GM19468 (cell line): ENCODE measurements around the gene SUPT3H.
"Not testable (repeated sequence)": the region's sequence is repeated elsewhere in the genome, so short reads cannot be mapped to it uniquely, and the experiment has no call there.

Source experiments
- ATAC-seq: cut with Tn5 transposase; IDR thresholded peaks from one replicate; pipeline ENCODE4 v1.9.1; 2021; ENCODE audit warnings: mild to moderate bottlenecking, moderate library complexity, moderate number of reproducible peaks; ENCODE audit not compliant: unreplicated experiment; ENCODE audit errors: extremely low read depth

The SUPT3H gene

DNA sequence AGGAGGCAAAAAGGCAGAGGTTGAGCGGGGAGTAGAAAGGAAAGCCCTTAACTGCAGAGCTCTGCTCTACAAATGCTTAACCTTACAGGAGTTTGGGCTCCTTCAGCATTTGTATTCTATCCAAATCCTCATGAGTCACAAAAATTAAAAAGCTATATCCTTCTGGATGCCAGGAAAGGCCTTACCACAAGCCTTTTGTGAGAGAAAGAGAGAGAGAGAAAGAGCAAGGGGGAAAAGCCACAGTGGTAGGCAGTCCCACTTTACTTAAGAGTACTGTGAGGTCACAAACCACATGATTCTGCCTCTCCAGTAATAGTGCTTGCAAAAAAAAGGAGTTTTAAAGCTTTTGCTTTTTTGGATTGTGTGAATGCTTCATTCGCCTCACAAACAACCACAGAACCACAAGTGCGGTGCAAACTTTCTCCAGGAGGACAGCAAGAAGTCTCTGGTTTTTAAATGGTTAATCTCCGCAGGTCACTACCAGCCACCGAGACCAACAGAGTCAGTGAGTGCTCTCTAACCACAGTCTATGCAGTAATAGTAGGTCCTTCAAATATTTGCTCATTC is 49.7 kb downstream of the SUPT3H start, which contains the start of gene RUNX2:
RUNX2 (plus strand) TSS at position 375 of the 567 bp plus-strand sequence. CDS start 397 bp downstream, outside the sequence.
- ATAC-seq, result no peak

DNA sequence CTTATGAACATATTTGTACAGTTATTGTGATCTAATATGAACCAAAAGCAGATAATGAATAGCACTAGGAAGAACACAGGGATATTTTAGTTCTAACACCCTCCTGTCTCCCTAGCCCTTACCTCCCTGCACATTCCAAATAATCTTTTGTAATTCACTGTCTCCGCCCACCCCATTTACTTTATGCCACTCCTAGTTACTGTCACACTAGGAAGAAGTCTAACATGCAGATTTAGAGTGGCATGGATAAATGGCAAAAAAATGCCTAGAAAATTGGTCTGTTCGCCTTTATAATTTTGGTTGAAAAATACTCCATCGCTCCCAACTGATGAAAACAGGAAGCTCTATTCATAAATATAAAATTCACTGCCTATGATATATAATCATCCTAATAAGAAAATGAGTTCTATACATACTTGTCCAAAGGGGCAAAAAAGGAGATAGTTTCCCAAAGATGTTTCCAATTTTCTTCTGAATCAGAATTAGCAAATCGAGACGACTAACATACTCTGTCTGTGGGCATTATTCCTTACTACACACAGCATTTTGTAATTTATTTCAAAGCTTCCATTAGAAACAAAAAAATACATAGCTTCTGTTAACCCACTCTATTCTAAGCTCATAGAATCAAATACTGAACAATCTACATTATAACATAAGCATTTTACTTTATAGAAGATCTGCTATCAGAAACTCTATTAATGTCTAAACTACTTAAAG is 50.9 kb downstream of the SUPT3H start:
- no peak for ATAC-seq

DNA sequence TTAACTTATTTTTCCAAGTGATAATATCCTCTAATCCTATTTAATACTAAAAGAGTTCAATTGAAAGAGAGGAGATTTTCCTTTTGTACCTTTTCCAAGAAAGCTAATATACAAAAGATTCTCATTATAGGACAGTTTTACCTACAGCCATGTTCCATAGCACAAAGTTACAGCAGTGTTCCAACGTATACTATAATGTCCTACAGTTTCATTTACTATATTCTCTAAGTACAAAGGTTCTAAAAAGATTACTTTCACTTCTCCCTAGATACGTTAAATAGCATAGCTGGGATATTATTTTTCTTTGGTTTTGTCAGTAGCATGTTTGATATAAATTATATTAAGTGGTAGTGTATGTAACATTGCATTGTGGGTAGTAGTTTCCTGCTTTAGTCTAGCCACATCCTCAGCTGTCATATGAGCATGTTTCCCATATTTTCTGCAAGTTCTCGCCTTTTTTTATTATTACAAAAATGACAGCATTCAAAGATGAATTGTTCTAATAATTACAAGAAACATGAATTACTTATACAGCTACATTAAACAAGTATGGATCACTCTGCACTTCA is 54.0 kb downstream of the SUPT3H start:
- no peak for ATAC-seq

DNA sequence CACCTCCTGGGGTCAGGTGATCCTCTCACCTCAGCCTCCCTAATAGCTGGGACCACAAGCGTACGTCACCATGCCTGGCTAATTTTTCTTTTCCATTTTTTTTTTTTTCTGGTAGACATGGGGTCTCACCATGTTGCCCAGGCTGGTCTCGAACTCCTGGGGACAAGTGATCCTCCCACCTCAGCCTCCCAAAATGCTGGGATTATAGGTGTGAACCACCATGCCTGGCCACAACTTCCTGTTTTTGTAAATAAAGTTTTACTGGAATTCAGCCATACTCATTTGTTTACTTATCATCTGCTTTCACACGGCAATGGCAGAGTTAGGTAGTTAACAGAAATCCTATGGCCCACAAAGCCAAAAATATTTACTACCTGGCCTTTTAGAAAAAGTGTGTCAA is 57.4 kb downstream of the SUPT3H start:
- no peak for ATAC-seq

DNA sequence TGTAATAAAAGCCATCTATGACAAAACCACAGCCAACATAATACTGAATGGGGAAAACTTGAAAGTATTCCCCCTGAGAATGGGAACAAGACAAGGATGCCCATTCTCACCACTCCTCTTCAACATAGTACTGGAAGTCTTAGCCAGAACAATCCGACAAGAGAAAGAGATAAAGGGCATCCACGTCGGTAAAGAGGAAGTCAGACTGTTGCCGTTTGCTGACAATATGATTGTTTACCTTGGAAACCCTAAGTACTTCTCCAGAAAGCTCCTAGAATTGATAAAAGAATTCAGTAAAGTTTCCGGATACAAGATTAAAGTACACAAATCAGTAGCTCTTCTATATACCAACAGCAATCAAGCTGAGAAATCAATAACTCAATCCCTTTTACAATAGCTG is 63.6 kb downstream of the SUPT3H start:
- no peak for ATAC-seq

DNA sequence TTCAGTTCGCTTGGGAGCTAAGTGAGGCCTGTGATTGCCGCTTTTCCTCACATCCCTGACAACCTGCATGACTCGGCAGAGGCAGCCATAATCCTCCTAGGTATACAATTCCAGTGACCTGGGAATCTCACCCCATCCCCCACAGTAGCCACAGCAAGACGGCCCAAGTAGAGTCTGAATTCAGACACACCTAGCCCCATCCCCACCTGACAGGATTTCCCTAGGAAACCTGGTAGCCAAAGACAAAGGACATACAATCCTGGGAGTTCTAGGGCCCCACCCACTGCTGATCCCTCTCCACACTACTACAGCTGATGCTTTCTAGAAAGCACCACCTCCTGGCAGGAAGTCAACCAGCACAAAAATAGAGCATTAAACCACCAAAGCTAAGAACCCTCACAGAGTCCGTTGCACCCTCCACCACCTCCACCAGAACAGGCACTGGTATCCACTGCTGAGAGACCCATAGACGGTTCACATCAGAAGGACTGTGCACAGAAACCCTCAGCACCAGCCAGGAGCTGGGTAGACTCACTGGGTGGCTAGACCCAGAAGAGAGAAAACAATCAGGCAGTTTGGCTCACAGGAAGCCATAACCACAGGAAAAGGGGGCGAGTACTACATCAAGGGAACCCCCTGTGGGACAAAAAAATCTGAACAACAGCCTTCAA is 67.5 kb downstream of the SUPT3H start:
- ATAC-seq, result no peak

DNA sequence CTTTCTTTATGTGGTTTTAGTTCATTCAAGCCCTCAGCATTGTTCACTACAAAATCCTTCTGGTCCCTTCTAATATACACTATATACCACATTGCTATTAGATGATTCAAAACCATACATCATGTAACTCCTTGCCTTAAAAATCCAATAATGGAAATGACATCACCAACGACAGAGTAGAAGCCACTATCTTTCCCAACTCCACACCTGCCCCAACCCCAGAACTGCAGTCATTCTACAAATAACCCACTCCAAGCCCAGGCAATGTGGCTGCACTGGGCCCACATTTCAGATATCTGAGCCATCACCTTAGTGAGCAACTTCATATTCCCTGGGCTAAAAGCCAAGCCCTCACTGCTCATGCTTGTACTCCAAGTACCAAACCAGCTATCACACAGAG is 72.2 kb downstream of the SUPT3H start:
- ATAC-seq, result no peak

DNA sequence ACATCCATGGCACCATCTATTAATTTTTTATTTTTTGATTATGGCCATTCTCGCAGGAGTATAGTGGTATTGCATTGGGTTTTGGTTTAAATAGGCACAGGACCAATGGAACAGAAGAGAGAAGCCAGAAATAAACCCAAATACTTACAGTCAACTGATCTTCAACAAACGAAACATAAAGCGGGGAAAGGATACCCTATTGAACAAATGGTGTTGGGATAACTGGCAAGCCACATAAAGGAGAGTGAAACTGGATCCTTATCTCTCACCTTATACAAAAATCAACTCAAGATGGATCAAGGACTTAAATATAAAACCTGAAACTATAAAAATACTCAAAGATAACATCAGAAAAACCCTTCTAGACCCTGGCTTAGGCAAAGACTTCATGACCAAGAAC is 74.9 kb downstream of the SUPT3H start:
- ATAC-seq, result no peak

DNA sequence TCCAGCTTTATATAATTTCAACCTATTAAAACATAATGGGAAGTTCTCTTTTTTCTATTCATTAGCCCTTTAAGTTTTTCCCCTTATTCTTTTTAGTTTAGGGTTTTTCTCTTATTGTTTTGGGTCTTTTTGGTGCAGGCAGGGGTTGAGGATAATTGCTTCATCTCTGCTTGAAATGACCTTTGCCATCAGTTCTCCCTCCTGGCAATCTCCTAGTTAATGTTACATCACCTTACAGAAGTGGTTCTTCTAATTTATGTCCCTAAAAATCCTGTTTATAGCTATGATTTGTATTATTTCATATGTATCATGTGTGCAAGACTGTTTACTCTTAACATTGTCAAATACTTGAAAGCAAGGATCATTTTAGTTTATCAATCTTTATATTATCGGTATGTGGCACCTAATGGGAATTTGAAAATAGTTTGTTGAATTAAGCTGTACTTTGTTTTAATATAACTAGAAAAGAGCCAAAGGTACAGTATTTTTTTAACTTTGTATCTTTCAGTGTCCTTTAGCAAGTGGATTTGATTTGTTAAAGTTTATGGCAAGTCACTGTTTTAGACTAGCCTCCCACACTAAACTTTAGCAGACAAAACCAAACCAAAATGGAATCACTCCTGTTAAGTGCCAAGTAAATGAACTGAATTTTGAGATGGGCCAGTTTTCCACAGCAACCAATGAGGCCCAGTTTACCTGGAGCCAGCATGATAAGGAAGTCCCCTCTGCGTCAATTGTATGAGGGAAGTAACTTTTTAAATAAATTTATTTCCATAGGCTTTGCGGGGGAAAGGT is 76.2 kb downstream of the SUPT3H start:
- ATAC-seq, result no peak

DNA sequence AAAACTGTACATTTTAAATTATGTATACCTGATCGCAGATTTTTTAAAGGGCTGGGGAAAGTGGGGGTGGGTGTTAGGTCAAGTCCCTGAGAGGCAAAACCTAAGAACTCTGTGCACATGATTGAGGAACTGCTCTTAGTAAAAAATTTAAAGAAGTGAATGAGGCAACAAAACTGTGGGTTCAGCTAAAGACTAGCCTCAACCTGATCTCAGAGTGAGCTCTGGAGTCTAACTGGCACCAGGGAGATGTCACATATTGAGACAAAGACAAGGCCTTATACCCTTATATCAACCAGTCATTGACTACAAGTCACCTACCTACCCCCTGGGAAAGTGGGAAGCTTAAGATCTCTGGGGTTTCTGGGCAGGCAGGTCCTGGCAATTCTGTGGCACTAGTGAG is 77.0 kb downstream of the SUPT3H start:
- no peak for ATAC-seq

DNA sequence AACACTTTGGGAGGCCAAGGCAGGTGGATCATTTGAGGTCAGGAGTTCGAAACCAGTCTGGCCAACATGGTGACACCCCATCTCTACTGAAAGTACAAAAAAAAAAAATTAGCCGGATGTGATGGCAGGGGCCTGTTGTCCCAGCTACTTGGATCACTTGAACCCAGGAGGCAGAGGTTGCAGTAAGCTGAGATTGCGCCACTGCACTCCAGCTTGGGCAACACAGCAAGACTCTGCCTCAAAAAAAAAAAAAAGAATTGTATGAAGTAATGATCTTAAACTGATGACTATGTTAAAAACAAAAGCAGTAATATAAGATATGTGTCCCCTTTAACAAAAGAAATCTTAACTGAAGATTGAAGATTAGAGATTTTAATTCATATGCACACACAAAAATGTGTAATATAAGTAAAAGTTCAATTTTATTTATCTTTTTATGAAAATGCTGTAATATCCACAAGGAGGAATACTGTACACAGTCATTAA is 78.6 kb downstream of the SUPT3H start:
- ATAC-seq, result no peak

DNA sequence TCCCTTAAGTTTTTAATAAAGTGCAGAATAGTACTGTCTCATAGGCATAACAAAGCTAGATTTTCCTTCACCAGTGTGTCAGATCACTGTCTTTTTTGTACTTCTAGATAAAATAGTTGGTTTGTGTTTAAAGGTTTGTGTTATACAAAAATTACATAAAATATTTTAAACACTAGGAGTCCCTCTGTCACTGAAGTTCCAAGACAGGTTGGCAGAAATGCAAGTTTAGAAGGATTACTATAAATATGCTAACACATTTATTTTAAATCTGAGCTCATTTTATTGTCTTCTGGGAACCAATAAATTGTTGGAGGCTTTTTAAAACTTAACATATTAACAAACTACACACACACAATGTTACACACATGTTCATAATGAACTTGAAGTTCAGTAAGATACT is 80.4 kb downstream of the SUPT3H start:
- ATAC-seq, result no peak

DNA sequence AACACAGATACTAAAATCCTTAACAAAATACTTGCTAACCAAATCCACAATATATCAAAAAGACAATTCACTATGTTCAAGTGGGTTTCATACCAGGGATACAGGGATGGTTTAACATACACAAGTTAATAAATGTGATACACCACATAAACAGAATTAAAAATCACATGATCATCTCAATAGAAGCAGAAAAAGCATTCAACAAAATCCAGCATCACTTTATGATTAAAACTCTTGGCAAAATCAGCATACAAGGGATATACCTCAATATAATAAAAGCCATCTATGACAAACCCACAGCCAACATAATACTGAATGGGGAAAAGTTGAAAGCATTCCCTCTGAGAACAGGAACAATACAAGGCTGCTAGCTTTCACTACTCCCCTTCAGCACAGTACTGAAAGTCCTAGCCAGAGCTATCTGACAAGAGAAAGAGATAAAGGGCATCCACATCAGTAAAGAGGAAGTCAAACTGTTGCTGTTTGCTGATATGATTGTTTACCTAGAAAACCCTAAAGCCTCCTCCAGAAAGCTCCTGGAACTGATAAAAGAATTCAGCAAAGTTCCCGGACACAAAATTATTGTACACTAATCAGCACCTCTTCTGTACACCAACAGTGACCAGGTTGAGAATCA is 83.6 kb downstream of the SUPT3H start:
- ATAC-seq, result not testable (repeated sequence)

DNA sequence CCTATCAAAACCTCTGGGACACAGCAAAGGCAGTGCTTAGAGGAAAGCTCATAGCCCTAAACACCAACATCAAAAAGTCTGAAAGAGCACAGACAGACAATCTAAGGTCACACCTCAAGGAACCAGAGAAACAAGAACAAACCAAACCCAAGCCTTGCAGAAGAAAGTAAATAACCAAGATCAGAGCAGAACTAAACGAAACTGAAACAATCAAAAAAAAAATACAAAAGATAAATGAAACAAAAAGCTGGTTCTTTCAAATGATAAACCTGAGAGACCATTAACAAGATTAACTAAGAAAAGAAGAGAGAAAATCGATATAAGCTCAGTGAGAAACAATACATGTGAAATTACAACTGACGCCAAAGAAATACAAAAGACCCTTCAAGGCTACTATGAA is 84.4 kb downstream of the SUPT3H start:
- no peak for ATAC-seq

DNA sequence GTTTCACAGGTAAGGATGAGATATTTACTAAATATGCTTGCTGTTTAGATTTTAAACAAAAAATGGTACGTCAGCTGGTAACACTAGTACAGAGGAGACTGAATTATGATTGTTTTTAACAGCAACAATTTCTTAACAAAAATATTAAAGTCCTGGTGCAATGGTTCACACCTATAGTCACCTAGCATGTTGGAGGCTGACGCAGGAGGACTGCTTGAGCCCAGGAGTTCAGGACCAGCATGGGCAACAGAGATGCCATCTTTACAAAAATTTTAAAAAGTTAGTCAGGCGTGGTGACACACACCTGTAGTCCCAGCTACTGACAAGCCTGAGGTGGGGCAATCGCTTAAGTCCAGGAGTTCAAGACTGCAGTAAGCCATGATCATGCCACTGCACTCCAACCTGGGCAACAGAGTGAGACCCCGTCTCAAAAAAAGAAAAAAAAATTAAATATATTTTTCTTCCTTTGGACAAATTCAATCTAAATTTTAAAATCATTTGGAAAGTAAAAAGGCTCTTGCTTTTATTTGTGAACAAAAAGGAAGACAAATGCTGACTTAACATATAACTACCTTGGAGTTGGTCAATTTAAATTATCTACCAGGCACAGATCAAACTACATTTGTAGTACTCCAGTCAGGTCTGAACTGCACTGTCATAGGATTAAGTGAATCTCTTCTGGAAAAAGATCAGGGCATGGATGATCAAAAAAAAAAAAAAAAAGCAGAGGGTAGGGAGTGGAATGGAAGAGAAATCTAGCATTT is 87.8 kb downstream of the SUPT3H start:
- no peak for ATAC-seq

DNA sequence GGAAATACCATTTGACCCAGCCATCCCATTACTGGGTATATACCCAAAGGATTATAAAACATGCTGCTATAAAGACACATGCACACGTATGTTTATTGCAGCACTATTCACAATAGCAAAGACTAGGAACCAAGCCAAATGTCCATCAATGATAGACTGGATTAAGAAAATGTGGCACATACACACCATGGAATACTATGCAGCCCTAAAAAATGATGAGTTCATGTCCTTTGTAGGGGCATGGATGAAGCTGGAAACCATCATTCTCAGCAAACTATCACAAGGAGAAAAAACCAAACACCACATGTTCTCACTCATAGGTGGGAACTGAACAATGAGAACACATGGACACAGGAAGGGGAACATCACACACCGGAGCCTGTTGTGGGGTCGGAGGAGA is 91.0 kb downstream of the SUPT3H start:
- ATAC-seq, result not testable (repeated sequence)

DNA sequence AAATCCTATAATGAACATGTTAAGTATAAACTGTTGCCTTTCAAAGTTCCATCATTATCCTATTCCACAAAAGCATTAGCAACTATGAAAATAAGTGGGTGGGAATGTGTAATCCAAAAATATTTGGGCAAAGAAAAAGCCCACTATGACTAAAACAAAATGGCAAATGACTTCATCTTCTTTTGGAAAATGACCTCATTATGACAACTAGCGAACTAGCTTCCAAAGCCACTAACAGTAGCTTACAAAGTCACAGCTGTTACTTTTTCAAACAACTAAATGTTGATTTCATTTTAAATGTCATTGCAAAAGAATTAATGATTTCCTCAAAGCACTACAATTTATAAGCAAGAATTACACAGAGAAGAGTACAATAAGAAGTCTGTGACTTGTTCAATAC is 99.4 kb downstream of the SUPT3H start:
- ATAC-seq, result no peak

DNA sequence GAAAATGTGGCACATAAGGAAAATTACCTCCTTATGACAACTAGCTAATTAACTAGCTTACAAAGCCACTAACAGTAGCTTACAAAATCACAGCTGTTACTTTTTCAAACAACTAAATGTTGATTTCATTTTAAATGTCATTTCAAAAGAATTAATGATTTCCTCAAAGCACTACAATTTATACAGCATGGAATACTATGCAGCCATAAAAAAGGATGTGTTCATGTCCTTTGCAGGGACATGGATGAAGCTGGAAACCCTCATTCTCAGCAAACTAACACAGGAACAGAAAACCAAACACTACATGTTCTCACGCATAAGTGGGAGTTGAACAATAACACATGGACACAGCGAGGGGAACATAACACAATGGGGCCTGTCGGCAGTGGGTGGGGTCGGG is 100.0 kb downstream of the SUPT3H start:
- ATAC-seq, result not testable (repeated sequence)

DNA sequence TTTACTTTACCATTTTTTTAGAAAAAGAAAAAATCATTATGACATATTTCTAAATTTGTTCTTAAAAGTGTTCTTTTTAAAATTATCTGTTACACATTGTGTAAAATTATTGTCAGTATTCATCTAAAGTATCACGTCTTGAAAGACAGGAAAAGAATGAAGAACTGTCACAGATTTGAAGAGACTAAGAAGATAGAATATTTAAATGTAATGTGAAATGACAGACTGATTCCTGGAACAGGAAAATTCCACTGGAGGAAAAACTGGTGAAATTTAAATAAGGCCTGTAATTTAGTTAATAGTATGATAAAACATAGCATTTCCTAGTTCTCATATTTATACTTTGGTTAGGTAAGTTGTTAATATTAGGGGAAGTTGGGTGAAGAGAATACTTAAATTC is 102.4 kb downstream of the SUPT3H start:
- ATAC-seq, result no peak
